K562 (cell line): ENCODE data around the gene ZNF343. TPM values are rescaled to one million over a fixed set of nuclear protein-coding genes. Genes with fewer than 3 reads are reported as not detected.
A peak's percentile ranks its signal among the peaks of the same experiment; 100 is the strongest.

Experiments
- ETV1 ChIP-seq: fragments of 450-650 bp; conservative IDR thresholded peaks from 2 replicates; pipeline ENCODE4 v1.6.1; 2016; ENCODE audit warnings: missing genetic modification characterization, control low read depth, low read depth, missing compliant biosample characterization
- JUND ChIP-seq, 2 experiments: IDR thresholded peaks; 2 replicates in 1 of 2; 3 replicates in 1 of 2; pipeline ENCODE4 v1.6.1; 2011; ENCODE audit warnings: borderline replicate concordance in 2 of 2, low read depth in 2 of 2, low read length in 2 of 2, improper control_type of control experiment in 1 of 2, missing biosample characterization in 1 of 2, missing genetic modification characterization in 1 of 2, missing genetic modification reagents in 1 of 2
- KAT2B ChIP-seq: IDR thresholded peaks from one replicate; pipeline ENCODE4 v1.6.1; 2012; ENCODE audit warnings: low read depth, mild to moderate bottlenecking, control low read depth, inconsistent platforms, low read length, moderate library complexity
- MTA1 ChIP-seq: fragments of 450-650 bp; IDR thresholded peaks from 2 replicates; pipeline ENCODE4 v1.6.1; 2017; ENCODE audit warnings: borderline replicate concordance
- NFATC3 ChIP-seq: fragments of 450-650 bp; IDR thresholded peaks from 2 replicates; pipeline ENCODE4 v1.6.1; 2017; ENCODE audit warnings: mild to moderate bottlenecking
- NUFIP1 ChIP-seq: fragments of 450-650 bp; IDR thresholded peaks from 2 replicates; pipeline ENCODE4 v1.6.1; 2018; ENCODE audit not compliant: partially characterized antibody
- PREB ChIP-seq: sonication (generic); formaldehyde crosslinking; IDR thresholded peaks from 2 replicates; pipeline ENCODE4 v1.8.1; 2023; ENCODE audit warnings: mild to moderate bottlenecking, missing genetic modification reagents
- PTBP1 ChIP-seq: fragments of 200-400 bp; formaldehyde crosslinking; IDR thresholded peaks from 2 replicates; pipeline ENCODE4 v1.6.1; 2017; ENCODE audit warnings: low read depth, low read length
- RCOR1 ChIP-seq, 2 experiments: IDR thresholded peaks; 2 replicates each; pipeline ENCODE4 v1.6.1; 2012; ENCODE audit warnings: low read depth in 2 of 2, low read length in 2 of 2, borderline replicate concordance in 1 of 2, improper control_type of control experiment in 1 of 2
- SMARCA5 ChIP-seq: fragments of 450-650 bp; IDR thresholded peaks from 2 replicates; pipeline ENCODE4 v1.6.1; 2016
- SRSF3 ChIP-seq: fragments of 200-400 bp; formaldehyde crosslinking; IDR thresholded peaks from 2 replicates; pipeline ENCODE4 v1.6.1; 2016; ENCODE audit warnings: mild to moderate bottlenecking, low read length, moderate library complexity; ENCODE audit not compliant: insufficient read depth
- ZFP1 ChIP-seq: fragments of 450-650 bp; formaldehyde crosslinking; IDR thresholded peaks from 2 replicates; pipeline ENCODE4 v1.4.0; 2020; ENCODE audit warnings: mild to moderate bottlenecking, mixed read lengths
- ZNF184 ChIP-seq: sonication (generic); formaldehyde crosslinking; IDR thresholded peaks from 2 replicates; pipeline ENCODE4 v1.5.0; 2020; ENCODE audit warnings: missing genetic modification reagents
- ZZZ3 ChIP-seq: fragments of 450-650 bp; IDR thresholded peaks from 2 replicates; pipeline ENCODE4 v1.6.1; 2016; ENCODE audit warnings: antibody characterized with exemption, mild to moderate bottlenecking, moderate library complexity
- polyA plus RNA-seq, 8 experiments: library from polyadenylated mRNA; depleted of rRNA in 4 of 8; stranded (reverse) in 5 of 8; unstranded in 3 of 8; fragments of >200 nt; fragmentation: Nextera tagmentation in 2 of 8; fragmentation: Illumina TruSeq in 1 of 8; extraction: Ambion mirVana in 2 of 8; extraction: Trizol in 1 of 8; gene quantifications; 2 replicates each; pipeline versions ENCODE4 v1.2.1 to v1.2.3, GENCODE V29; 2011 to 2014; ENCODE audit warnings: inconsistent platforms in 1 of 8, missing spikeins in 1 of 8
- total RNA-seq, 7 experiments: library from RNA; depleted of rRNA in 6 of 7; stranded (reverse); fragments of >200 nt in 6 of 7; fragmentation: Illumina TruSeq in 2 of 7; extraction: Trizol in 2 of 7; gene quantifications; 2 replicates each; pipeline versions ENCODE4 v1.2.1 to v1.2.3, GENCODE V29; 2011 to 2021; ENCODE audit warnings: low replicate concordance in 1 of 7
- TF ChIP-seq, protein P1 (sequence below), 3 experiments: fragments of 200-800 bp in 1 of 3; fragments of 250-450 bp in 1 of 3; fragments of 450-650 bp in 1 of 3; sonication (Bioruptor Pico) in 1 of 3; sonication (Bioruptor generic) in 1 of 3; formaldehyde crosslinking in 1 of 3; IDR thresholded peaks; 2 replicates each; pipeline versions ENCODE4 v1.6.1 to v1.8.0; 2016 to 2022; ENCODE audit warnings: mild to moderate bottlenecking in 2 of 3, missing genetic modification characterization in 2 of 3, missing compliant biosample characterization in 1 of 3, moderate library complexity in 1 of 3
- TF ChIP-seq, protein P2 (sequence below): fragments of 450-650 bp; IDR thresholded peaks from 2 replicates; pipeline ENCODE4 v1.6.1; 2016; ENCODE audit warnings: antibody characterized with exemption
- TF ChIP-seq, protein P3 (sequence below): fragments of 250-450 bp; sonication (Bioruptor Pico); IDR thresholded peaks from 2 replicates; pipeline ENCODE4 v1.8.0; 2022; ENCODE audit warnings: inconsistent platforms
- TF ChIP-seq, protein P4 (sequence below): fragments of 450-650 bp; IDR thresholded peaks from 2 replicates; pipeline ENCODE4 v1.6.1; 2016

The ZNF343 gene
- total and polyA plus RNA-seq, 9 of the 15 experiments (the other 6 are each of a cell fraction or from before 2014, with no cell fraction given): 1.4 to 9.8 (median 6.4) TPM

DNA sequence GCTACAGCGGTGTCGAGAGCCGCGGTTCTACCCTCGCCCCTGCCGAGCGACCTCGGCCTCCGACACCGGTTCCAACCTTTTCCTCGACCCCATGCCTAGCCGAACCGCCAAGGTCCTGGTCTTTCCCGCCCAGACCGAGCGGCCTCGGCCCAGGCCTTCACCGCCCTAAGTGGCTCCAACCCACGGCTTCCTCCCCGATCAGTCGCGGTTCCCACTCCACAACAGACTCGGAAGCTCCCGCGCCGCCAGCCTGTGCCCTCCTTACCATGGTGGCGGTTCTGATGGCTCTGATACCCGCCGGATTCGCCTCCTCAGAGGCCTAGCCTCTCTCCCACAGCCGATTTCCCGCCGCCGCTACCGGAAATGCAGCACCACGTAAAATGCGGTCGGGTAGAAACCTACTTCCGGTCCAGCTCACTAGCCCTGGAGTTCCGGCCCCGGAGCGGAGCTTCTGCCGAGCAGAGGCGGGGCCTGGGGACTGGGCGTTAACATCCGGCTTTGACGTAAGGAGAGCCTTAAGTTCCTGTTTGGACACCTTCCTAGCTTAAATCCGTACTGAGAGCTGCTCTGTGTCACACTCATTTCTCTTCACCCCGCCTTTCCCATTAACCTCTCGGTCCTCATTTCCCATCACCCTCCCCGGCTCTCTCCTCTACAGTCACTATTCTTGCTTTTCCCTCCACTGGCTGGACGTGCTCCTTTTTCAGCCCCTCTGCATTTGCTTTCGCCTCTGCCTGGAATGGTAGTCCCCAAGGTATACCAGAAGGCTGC is 38.1 kb downstream of the ZNF343 start, which contains the start of gene SNRPB (continued):
- TF ChIP-seq, protein P1, sequence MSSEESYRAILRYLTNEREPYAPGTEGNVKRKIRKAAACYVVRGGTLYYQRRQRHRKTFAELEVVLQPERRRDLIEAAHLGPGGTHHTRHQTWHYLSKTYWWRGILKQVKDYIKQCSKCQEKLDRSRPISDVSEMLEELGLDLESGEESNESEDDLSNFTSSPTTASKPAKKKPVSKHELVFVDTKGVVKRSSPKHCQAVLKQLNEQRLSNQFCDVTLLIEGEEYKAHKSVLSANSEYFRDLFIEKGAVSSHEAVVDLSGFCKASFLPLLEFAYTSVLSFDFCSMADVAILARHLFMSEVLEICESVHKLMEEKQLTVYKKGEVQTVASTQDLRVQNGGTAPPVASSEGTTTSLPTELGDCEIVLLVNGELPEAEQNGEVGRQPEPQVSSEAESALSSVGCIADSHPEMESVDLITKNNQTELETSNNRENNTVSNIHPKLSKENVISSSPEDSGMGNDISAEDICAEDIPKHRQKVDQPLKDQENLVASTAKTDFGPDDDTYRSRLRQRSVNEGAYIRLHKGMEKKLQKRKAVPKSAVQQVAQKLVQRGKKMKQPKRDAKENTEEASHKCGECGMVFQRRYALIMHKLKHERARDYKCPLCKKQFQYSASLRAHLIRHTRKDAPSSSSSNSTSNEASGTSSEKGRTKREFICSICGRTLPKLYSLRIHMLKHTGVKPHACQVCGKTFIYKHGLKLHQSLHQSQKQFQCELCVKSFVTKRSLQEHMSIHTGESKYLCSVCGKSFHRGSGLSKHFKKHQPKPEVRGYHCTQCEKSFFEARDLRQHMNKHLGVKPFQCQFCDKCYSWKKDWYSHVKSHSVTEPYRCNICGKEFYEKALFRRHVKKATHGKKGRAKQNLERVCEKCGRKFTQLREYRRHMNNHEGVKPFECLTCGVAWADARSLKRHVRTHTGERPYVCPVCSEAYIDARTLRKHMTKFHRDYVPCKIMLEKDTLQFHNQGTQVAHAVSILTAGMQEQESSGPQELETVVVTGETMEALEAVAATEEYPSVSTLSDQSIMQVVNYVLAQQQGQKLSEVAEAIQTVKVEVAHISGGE (CRISPR knock-in tag; IDR thresholded peaks at IDR 0.05): peak; percentile 95 to 100 (median 98)
- TF ChIP-seq, protein P2, sequence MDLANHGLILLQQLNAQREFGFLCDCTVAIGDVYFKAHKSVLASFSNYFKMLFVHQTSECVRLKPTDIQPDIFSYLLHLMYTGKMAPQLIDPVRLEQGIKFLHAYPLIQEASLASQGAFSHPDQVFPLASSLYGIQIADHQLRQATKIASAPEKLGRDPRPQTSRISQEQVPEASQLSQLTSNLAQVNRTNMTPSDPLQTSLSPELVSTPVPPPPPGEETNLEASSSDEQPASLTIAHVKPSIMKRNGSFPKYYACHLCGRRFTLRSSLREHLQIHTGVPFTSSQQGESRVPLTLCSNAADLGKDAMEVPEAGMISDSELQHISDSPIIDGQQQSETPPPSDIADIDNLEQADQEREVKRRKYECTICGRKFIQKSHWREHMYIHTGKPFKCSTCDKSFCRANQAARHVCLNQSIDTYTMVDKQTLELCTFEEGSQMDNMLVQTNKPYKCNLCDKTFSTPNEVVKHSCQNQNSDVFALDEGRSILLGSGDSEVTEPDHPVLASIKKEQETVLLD: 0 out of 2 replicates have a peak, but pooled peaks have one; percentile 46
- TF ChIP-seq ZNF184 (no peak), JUND (IDR thresholded peaks at IDR 0.05; ENCODE audit: borderline replicate concordance, low read depth, low read length) (peak; percentile 62), JUND (tag; IDR thresholded peaks at IDR 0.05; ENCODE audit: borderline replicate concordance, low read depth, low read length) (peak; percentile 20; the same call in 1 of the 3 replicates), SRSF3 (0 out of 2 replicates have a peak, but pooled peaks have one; percentile 42), SMARCA5 (no peak), KAT2B (peak; percentile 95), ZZZ3 (peak; percentile 100), MTA1 (no peak), NUFIP1 (no peak), PREB (CRISPR knock-in tag) (no peak), NFATC3 (peak; percentile 94), ETV1 (tag) (peak; percentile 97), RCOR1 (IDR thresholded peaks at IDR 0.05; ENCODE audit: borderline replicate concordance in 1 of 2, low read depth in 2 of 2, low read length in 2 of 2) (peak in 1 of 2 experiments; percentile 43; a peak in 1 of 4 replicates), PTBP1 (no peak), ZFP1 (CRISPR knock-in tag) (no peak)
- TF ChIP-seq, protein P3, sequence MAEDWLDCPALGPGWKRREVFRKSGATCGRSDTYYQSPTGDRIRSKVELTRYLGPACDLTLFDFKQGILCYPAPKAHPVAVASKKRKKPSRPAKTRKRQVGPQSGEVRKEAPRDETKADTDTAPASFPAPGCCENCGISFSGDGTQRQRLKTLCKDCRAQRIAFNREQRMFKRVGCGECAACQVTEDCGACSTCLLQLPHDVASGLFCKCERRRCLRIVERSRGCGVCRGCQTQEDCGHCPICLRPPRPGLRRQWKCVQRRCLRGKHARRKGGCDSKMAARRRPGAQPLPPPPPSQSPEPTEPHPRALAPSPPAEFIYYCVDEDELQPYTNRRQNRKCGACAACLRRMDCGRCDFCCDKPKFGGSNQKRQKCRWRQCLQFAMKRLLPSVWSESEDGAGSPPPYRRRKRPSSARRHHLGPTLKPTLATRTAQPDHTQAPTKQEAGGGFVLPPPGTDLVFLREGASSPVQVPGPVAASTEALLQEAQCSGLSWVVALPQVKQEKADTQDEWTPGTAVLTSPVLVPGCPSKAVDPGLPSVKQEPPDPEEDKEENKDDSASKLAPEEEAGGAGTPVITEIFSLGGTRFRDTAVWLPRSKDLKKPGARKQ (CRISPR knock-in tag): no peak
- TF ChIP-seq, protein P4, sequence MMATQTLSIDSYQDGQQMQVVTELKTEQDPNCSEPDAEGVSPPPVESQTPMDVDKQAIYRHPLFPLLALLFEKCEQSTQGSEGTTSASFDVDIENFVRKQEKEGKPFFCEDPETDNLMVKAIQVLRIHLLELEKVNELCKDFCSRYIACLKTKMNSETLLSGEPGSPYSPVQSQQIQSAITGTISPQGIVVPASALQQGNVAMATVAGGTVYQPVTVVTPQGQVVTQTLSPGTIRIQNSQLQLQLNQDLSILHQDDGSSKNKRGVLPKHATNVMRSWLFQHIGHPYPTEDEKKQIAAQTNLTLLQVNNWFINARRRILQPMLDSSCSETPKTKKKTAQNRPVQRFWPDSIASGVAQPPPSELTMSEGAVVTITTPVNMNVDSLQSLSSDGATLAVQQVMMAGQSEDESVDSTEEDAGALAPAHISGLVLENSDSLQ: peak; percentile 79
